CD4-positive, alpha-beta T cell treated with Interleukin-4 for 1 hour (primary cell): ENCODE data around the gene ADSS1.
A peak's percentile ranks its signal among the peaks of the same experiment; 100 is the strongest.
"Not testable (repeated sequence)": the region's sequence is repeated elsewhere in the genome, so short reads cannot be mapped to it uniquely, and the experiment has no call there.

Source experiments
- DNase-seq, 2 donors: peaks; one replicate each; pipeline ENCODE4 v3.0.0-alpha.2; 2020 to 2022

ADSS1 gene

DNA sequence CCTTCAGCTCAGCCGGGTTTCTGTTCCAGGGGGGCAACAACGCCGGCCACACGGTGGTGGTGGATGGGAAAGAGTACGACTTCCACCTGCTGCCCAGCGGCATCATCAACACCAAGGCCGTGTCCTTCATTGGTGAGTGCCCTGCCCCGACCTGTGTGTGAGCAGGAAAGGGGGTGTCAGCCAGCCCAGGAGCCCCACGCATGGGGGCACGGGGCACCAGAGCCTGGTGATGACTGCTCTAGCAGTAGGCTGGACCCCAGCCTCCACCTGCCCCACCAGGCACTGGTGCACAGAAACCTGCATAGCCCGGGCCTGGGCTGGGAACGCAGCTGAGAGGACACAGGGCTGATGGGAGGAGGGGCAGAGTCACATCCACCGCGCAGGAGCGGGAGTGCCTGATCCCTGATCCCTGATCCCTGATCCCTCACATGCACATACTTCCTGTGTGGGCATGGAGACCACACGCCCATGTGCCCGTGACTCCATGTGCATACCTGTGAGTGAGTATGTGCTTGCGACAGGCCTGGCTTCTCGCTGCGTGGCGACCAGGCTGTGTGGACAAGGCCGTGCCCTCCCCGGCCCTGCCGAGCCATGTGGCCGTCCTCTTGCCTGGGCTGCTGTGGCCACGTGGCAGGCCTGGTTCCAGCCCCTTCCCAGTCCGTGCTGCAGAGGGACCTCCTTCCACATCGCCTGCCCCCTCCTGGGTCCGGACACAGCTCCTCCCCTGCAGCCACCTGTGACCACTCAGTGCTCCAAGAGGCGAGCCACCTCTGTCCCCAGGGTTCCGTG, 11.2 kb downstream of the ADSS1 start:
- DNase-seq: no peak

DNA sequence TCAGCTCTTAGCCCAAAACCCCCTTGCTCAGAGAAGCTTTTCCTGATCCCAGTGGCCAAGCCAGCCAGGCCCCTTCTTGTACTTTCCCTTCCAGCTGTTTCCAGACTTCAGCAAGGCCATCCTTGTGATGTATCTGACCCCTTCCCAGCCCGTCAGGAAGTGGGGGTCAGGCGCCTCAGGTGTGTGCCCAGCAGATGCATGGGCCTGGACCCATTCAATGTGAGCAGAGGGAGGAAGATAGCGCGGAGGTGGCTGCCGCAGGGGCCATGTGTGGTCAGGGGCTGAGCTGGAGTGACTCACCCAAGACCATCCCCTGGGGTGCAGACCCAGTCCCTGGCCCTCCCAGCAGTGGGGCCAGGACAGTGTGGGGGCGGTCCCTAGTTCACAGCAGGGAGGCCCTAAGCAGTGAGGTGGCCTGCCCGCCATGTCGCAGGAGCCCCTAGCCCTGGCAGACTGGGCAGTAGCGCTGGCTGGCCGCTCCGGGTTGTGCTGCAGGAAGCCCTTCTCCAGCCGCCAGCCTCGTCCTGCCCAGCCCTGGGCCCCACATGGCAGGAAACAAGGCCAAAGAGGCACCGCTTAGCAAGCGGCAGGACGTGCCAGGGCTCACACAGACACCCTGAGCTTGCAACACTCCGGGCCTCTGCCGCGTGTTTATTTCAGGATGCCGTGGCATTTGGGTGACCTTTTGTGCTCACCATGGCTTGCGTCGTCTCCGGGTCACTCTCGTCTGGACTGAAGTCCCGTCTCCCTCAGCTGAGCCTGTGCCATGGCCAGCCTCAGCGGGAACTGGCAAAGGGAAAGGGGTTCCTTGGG, 12.0 kb downstream of the ADSS1 start:
- peak in 1 of 2 donors; percentile 43 for DNase-seq

DNA sequence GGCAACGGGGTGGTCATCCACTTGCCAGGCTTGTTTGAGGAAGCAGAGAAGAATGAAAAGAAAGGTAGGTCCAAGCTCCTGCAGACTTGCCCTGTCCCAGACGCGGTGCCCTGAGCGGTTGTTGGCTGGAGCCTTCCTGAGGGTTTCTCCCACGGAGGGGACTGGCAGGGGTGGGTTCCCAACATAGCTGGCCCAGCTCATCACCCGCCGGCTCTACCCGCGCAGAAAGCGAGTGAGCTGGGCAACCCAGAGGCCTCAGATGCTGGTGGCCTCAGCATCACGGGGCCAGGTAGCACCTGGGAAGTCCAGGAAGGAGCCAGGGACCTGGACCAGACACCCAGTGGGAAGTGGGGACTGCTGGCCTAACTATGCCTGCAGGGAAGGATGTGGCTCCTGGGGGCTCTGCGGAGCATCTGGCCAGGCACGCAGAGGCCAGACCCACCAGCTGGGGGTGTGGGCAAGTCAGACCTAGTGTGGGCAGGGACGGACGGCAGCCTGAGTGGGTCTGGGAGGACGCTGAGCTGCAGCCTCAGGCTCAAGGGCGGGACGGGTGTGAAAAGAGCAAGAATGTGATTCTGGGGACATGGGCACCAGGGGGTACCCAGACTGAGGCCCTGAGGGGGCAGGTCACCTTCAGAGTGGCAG, 14.5 kb downstream of the ADSS1 start:
- no peak for DNase-seq

DNA sequence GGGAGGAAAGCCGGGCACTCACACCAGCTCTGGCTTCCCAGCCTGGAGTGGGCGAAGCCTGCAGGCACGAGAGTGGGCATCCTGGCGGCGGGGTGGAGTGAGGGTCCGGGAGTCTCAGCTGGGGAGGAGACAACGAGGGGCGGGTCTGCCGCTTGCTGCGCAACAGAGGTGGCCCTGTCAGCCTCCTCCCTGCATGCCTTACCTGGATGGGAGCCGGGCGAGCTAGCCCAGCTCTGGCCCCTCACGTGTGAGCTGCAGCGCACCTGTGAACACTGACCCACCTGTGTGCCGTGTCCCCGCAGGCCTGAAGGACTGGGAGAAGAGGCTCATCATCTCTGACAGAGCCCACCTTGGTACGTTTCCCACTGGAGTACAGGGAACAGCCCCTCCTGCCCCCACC, 15.0 kb downstream of the ADSS1 start:
- DNase-seq: no peak

DNA sequence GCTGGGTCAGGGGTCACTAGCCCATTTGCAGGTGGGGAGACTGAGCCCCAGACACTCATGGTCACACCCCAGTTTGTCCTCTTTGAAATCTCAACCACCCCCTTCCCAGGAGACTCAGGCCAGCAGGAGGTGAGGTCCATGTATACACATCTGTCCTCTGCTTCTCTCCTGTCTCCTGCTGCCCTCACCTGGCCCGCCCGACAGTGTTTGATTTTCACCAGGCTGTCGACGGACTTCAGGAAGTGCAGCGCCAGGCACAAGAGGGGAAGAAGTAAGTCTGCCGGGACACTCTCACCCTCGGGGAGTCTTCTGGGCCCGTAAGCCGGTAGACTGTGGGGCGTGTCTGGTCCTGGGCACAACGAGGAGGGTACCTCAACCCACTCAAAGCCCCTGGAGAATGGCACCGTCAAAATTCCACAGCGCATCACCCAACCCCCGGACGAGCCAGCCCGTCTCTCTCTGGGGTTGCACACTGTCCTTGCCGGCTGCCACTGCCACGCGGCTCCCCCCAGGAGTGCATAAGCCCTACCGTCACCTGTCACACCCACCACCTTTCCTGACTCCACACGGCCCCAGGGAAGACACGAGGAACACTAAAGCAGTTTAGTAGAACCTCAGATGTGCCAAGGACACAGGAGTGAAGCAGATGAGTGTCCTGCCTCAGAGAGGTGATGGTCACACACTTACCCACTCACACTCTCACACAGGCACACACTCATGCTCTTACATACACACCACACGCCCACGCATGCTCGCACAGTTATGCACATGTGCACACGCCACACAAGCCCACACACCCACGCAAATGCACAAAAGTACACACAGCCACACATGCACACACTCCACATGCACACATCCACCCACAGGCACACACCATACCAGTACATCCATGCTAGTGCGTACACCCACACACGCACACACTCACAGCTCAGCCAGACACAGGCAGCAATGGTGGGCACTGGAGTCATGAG, 15.8 kb downstream of the ADSS1 start:
- DNase-seq: no peak

DNA sequence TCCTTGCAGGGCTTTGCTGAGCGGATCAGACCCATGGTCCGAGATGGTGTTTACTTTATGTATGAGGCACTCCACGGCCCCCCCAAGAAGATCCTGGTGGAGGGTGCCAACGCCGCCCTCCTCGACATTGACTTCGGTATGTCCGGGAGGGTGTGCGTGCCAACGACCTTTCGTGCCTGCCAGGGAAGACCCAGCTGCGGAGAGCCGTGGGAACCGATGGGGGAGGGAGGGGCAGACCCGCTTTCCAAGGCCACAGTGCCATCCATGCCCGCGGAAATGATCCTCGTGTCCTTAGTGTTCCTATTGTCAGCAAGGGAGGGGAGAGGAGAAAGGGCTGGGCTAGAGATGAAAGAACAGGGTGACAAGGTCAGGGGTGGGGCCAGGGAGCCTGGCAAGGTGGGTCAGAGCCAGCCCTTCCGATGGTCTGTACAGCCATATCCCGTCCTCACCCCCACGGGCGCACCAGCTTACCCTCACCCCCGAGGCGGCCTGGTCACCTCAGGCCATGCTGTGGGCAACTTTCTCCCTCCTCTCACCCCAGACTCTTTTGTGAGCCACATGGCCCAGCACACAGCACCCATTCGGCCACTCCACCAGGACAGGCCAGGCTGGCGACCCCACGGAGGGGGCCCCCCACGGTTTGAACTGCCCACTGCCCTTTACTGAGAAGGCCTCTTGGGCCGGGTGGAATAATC, 17.2 kb downstream of the ADSS1 start:
- DNase-seq: no peak

DNA sequence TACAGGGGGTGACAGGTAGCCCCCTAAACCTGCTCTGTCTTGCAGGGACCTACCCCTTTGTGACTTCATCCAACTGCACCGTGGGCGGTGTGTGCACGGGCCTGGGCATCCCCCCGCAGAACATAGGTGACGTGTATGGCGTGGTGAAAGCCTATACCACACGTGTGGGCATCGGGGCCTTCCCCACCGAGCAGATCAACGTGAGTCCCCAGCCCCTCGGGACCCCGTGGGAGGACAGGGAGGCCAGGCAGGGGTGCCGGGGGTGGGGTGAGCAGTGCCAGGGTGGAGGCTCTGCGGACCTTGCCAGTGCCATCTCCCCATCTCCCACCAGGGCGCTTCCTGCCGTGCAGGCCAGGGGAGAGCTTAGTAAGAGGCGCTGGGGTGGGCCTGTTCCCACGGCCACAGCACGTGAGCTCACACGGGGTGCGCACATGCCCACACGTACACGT, 17.8 kb downstream of the ADSS1 start:
- no peak for DNase-seq

DNA sequence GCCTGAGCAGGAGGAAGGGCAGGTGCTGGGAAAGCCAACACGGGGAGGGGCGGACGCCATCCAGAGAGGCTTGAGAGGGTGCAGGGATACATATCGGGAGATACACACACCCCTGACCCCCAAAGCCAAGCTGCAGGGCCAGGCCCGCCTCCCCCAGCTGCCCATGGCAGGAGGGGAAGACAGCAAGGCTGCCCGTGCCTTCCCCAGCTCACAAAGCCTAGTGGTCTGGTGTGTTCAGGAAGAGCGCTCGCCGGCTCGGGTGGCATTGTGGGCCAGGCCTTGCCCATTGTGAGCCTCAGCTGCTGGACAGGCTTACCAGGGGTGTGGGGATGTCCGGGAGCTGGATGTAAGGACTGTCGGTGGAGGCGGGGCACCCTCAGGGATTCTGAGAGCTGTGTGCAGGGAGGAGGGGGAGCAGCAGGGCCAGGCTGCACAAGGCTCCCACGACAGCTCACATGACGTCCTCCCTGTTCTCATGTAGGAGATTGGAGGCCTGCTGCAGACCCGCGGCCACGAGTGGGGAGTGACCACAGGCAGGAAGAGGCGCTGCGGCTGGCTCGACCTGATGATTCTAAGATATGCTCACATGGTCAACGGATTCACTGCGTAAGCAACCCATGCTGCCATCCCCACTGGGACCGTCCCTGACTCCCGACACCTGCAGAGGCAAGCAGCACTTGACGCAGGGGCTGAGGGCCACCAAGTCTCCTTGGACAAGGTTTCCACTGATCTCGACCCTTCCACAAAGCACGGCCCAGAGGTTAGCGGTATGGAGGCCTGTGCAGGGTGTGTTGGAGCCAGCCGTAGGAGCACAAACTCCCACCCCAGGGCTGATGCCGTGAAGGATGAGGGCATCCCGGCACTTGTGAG, 18.8 kb downstream of the ADSS1 start:
- no peak for DNase-seq

DNA sequence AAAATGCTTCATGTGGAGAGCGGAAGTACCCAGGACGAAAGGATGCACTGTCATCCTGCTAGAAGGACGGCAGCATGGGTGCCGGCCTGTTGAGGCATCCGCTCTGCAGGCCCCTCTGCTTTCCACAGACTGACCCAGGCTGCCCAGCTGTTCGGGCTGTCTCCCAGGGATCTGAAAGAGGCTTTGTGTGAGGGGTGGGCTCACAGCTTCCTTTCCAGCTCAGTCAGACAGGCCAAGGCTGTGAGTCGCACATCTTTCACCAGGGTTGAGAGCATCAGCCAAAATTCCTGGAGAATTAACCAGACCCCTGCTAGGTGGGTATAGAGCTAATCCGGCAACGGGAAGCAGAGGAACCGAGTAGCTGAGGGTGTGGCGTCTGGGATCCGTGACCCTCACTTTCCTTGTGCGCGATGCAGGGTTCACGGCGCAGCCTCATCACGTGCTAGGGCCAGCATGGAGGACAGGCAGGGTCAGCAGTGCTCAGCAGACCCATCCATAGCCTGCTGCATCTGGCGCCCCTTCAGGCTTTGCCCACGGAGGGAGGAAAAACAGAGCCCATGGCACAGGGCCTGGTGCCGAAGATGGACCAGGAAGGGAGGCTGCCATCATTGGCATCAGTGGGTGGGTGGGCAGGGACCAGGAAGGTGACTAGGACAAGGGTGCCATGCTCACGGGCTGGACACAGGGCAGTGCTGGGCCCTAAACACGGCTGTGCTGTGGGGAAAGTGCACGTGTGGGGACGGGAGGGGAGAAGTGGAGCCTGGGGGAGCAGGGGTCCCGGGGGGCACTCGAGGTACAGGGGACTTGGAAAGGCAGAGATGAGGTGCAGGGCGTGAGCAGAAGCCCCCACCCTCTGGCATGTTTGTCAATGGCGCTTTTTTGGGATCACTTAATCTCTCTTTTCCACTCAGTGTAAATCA, 19.7 kb downstream of the ADSS1 start:
- no peak for DNase-seq

DNA sequence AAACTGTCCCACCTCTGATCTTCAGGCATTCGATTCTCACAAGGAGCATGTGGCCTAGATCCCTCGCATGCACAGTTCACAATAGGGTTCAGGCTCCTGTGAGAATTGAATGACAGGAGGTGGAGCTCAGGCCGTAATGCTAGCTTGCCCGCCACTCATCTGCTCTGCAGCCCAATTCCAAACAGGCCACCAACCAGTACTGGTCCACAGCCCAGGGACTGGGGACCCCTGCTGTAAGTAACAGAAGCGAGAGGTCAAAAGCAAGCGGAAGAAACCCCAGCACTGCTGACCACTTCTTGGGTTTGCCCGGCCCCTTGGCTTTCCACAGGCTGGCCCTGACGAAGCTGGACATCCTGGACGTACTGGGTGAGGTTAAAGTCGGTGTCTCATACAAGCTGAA, 20.5 kb downstream of the ADSS1 start:
- DNase-seq: no peak

DNA sequence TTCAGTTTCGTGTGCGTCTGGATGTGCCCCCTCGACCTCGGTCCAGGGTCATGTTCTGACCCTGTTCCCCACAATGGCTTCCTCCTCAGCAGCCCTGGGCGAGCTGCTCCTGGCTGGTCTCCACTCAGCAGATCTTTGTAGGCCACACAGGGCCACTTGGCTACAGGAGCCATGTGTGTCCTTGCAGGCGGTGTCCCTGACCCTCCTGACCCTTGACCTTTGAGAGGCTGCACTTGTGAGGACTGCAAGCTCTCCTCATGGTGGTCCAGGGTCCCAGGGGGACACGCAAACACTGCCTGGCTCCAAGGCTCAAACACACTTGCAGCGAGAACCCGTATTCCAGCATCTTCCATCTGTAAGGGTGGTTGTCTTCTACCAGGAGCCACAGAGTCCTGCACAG, 21.4 kb downstream of the ADSS1 start:
- DNase-seq: no peak

DNA sequence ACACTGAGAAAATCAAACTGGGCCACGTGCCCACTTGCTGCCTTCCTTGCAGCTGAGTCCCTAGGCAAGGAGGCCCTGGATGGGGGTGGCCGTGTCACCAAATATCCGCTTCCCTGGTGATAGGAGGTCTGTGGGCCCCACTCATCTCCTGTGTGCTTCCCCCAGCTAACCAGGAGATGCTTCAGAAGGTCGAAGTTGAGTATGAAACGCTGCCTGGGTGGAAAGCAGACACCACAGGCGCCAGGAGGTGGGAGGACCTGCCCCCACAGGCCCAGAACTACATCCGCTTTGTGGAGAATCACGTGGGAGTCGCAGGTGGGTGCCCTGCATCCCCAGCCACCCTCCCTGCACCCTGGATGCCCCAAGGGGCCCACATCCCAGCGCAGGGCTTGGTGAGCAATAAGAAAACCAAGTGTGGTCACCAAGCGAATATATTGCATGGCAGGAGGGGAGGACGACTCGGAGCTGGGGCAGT, 22.1 kb downstream of the ADSS1 start:
- DNase-seq: no peak

DNA sequence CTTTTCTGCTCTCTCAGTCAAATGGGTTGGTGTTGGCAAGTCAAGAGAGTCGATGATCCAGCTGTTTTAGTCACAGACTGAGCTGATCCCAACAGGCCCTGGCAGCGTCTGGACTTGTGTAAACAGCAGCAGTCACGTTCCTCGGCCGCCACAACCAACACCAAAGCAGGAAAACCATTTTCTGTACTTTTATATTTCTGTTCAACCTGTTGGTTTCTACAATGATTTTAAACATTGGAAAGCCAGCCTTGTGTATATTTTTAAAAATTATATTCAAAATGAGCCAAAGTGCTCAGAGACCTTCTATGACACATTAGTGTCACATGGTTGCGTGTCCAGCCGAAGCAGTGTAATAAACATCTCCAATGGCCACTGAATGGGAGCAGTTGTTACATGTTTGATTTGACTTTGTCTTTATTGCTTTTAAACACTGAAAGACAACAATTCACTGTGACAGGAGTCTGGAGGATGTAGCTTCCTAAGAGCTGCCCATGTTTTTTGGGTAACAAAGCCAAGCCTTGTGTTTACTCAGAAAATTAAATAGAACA, 23.0 kb downstream of the ADSS1 start:
- DNase-seq: no peak

DNA sequence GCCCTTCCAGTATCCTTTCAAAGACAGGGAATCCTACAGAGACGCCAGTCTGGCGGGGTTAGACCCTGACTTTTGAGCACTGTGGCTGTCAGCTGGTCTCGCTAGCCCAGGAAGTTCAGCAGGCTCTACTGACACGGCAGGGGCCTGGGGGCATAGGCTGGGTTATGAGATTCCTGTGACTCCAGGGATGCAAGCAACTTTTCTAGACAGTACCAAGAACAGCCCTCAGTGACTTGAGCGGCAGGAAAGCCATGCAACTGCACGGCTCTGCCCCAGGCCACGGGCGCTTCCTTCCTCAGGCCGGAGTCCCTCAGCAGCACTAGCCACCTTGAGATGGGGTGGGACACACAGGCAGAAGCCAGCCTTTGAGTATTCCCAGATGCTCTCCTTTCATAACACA, 23.8 kb downstream of the ADSS1 start:
- DNase-seq: no peak

DNA sequence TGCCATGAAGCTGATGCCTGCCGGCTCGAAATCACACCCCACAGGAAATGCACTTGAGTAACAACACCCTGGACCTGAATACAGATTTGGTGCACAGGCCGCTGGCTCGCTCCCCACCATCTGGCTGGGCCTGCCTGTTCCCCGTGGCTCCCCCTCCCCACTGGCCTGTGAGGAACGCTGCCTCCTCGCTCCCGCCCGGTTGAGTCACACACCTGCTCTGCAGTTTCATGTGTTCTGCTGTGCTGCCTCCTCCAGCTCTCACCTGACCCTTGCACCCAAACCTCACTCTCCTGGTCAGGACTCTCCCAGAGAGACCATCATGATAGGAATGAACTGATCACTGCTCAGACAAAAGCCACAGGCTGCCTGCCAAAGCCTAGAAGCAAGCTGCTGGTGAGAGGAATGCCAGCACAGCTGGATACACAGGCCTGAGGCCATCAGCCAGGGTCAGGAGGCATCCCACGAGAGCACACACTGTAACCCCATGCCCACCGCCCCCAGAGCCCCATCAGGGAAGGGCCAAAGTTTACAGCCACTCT, 25.2 kb downstream of the ADSS1 start:
- no peak for DNase-seq

DNA sequence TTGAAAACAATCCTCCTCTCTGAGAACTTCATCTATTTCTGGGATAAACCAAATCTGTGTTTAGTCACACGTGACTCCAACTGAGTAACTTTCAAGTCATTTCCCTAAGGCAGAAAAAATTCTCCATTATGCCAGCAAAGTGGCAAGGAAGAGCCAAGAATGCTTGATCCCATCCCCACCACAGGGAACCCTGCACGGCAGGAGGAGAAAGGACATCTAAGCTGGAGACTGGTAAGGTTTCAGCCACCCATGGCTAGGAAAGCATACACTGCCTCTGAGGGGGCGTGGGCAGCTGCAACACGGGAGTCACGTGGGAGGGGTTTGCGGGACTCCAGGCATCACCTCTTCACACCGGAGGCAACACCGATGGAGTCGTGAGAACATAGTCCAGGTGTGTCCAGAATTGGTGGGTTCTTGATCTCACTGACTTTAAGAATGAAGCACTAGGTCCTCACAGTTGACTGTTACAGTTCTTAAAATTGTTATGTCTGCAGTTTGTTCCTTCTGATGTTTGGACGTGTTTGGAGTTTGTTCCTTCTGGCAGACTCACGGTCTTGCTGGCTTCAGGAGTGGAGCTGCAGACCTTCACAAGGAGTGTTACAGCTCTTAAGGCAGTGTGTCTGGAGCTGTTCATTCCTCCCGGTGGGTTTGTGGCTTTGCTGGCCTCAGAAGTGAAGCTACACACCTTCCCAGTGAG, 26.2 kb downstream of the ADSS1 start:
- no peak for DNase-seq

DNA sequence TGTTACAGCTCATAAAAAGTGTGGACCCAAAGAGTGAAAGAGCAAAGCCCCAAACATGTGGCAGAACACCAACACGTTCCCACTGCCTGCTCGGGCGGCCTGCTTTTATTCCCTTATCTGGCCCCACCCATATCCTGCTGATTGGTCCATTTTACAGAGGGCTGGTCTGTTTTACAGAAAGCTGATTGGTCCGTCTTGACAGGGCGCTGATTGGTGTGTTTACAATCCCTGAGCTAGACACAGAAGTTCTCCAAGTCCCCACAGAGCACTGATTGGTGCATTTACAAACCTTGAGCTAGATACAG, 26.7 kb downstream of the ADSS1 start:
- DNase-seq: not testable (repeated sequence)
